ENCODE data around the gene TIMM10.

Gene TIMM10, protein sequence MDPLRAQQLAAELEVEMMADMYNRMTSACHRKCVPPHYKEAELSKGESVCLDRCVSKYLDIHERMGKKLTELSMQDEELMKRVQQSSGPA

DNA sequence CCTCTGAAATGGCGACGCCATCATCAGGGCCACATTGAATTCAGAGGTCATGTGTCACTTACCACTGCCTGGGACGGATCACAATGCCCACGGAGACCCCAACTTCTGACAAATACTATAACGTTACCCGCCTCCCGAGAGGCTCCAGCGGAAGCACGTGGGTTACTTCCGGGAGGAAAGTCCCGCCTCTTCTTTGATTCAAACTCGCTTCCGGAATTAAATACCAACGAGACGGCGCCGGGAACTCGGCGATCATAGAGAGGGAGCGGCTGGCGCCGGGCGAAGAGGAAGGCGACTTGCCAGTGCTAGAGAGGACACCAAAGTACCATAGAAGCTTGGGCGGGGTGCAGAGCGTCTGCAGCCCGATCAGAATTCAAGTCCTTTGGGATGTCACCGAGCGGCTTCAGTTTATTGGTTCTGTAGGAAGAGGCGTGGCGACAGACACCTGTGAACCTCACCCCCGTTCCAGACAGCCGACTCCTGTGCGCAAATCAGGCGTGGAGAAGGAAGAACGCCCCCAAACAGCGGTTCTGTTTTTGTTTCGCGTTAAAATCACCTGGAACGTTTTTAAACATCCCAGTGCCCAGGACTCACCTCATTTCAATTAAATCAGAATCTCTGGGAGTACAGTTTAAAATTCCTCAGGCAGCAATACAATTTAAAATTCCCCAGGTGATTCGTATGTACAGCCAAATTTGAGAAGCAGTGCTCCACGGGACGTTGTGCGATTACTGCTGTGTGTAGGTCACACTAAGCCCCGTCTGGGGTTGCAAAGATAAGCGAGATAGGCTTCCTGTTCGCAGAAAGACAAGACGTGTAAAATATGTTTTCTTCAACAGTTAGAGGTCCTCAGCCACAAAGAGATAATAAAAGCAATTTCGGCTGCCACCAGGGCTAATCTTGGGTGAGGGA lies at the start of gene TIMM10:
Gene TIMM10, minus strand, starts transcription at position 159 of the 912 bp plus-strand sequence. CDS start 565 bp downstream, outside the sequence.
- peak; percentile 97 for DNase-seq

DNA sequence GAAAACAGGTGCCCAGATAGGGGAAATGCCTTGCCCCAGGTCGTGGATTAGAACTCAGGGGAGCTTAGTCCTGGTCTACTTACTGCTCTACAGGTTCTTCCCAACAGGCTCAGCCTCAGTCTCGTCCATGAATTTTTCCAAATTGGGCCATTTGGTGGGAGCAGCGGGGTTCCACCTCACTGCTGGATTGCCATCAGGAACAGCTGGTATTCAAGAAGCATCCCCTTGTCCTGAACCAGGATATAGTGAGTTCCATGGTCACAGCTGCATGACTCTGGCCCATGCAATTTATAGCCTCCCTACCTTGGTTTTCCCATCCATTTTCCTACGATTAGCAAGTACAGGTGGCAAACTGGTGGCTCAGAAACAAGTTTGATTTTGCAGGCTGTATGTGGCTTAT lies 43.5 kb upstream of the TIMM10 start:
- no peak for DNase-seq

DNA sequence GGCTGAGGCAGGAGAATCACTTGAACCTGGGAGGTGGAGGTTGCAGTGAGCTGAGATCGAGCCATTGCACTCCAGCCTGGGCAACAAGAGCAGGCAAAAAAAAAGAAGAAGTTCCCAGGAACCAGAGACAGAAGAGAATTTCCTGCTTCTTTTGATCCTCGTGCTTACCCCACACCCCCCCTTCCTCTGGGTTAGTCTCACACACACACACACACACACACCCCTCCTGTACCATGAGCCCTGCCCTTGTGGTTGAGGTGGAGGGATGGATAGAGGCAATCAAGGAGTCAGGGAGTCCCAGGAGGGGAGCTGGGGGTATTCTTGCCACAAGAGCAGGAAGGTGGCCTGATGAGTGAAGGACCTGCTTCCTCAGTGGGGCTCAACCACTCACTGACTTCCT lies 41.1 kb upstream of the TIMM10 start:
- DNase-seq, result no peak

DNA sequence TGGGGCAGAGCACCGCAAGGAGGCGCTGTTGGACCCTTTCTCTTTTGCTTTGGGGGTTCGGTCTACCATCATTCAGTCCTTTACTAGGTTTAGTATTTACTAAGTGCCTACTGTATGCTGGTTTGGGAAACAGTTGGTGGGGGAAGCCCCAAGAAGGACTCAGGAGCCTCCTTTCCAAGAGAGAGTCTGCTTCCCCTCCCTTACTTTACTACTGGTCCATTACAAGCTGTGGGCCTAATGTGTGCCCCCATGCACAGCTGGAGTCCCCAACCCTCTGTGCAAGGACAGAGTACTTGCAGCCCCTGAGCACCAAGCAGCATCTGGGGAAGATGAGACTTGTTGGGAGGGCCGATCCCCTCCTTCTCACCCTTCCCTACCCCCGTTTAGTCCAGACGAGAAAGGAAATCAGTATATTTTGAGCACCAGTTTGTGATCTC lies 37.8 kb upstream of the TIMM10 start:
- peak; percentile 65 for DNase-seq

DNA sequence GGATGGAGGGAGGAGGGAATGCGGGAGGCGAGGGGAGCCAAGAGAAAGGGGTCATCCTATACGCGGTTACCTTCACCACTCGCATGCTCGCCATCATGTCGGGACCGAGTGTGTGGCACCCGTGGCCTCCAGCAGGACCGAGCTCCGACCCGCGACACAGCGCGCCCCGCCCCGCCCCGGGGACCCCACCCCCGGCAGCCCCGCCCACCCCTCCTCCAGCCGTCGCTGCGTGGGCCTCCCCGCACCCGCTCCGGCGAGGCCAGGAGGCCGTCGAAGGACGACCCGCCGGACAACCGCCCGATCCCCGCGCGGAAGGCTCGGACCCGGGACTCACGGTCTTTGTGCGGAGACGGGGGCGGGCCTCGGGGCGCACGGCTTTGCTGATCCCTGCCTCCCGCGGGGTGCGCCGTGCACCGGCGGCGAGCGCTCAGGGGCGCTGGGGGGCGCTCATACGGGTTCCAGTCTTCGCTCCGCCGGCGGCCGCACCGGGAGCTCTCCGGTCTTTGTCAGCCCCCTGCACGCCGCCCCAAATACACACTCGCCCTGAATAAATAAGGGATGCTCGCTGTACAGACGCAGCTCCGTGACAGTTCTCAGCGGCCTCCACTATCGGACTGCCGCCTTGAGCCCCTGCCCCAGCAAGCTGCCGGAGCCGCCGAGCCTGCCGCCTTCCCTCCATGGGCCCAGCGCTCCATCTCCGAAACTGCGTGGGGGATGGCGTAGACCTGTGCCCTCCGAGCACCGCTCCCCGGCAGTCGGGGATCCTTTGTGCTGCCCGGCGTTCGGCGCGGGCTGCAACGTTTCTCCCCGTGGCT lies 37.2 kb upstream of the TIMM10 start, which contains the start of gene UBE2L6:
Gene UBE2L6, minus strand, starts transcription at position 158 of the 815 bp plus-strand sequence. Its CDS starts 61 bp downstream, at position 97.
- DNase-seq, result no peak

DNA sequence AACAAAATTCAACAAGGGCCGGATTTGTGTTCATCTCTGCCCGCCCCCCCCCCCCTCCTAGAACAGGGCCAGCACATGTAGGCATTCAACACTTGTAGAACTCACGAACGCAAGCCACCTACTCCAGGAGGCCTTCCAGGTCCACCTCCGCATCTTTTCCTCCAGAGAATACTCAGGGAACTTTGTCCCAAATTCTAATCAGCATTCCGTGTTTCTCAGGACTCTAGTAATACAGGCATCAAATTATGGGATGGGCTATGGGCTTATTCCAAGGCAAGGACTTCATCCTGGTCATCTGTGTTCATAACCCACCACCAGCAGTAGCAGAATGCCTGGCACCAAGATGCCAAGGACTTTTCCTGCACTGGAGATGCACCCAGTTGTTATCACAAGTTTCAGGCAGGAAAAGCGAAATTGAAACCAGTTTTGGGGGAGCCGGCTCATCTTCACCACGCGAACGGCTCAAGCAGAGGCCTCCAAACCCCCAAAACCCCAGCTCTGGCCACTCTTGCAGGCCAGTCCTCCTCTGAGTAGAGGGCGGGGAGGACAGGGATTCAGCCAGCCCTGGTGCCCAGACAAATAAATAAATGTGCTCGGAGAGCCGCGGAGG lies 36.5 kb upstream of the TIMM10 start:
- DNase-seq, result no peak

GRCh38 chr11:57566005-57566904 lies 35.7 kb upstream of the TIMM10 start:
- DNase-seq, result peak; percentile 69

DNA sequence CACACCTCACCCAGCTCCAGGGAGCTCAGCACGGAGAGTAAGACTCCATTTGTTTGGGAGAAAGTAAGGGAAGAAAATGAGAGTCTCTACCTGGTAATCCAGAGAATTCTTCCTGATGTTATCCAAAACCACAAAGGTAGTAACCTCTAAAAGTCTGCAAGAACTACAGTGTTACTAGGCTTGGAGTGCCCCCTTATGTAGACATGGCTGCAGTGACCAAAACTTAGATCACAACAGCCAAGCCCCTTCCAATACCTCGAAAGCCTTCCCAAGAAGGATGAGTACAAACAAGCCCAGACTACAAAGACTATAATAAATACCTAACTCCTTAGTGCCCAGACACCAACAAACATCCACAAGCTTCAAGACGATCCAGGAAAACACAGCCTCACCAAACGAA lies 32.0 kb upstream of the TIMM10 start:
- DNase-seq, result no peak

DNA sequence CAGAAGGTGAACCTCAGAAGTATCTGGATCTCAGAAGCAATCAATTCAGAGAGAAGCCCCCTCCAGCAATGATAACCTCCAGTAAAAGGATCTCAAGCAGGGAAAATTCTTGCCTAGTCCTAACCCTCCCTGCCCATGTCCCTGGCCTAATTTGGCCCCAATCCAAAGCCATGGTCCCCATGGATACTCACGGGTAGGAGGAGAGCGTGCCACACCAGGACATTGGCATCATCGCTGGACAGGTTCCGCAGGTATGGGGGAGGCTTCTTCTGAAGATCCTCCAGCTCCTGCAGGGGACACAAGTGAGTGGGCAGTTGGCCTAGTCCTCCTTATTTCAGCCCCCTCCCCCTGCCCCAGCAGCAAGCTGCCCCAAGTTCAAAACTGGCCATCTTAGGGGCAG lies 29.6 kb upstream of the TIMM10 start:
- DNase-seq, result no peak

DNA sequence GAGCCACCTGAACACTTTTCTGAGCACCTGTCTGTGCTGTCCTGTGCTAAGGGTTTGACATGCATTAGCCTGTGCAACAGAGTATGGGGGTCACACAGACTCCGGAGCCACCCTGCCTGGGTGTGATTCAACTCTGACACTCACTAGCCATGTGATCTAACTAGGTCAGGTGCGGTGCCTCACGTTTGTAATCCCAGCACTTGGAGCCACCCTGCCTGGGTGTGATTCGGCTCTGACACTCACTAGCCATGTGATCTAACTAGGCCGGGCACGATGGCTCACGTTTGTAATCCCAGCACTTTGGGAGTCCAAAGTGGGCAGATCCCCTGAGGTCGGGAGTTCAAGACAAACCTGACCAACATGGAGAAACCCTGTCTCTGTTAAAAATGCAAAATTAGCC lies 25.5 kb upstream of the TIMM10 start:
- no peak for DNase-seq

DNA sequence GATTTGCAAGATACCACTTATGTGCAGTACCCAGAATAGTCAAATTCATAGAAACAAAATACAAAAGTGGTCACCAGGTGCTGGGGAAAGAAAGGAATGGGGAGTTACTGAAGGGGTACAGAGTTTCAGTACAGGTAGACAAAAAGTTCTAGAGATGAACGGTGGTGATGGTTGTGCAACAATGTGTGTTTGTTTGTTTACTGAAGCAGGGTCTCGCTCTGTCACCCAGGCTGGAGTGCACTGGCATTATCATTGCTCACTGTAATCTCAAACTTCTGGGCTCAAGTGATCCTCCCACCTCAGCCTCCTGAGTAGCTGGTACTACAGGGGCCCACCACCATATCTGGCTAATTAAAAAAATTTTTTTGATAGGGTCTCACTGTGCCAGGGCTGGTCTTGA lies 24.8 kb upstream of the TIMM10 start:
- DNase-seq, result no peak

- DNase-seq, result no peak
Observed at GRCh38 chr11:57552479-57552878, 21.9 kb upstream of the TIMM10 start.

DNA sequence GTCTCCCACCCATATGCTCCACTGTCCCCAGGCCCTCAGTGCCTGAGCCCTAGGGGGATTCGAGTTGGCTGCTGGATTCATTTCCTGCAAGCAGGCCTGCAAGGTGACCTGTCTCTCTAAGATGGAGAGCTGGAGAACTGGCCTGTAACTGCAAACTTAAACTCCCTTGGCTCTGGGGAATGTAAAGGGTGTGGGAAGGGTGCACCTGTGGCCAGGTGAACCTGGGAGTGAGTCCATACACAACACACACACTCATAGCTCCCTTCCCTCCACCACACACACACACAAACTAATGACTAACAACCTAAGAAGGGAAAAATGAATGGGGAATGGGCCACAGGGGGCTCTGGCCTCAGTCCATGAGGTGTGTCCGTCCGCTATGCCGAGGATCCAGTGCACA lies 21.4 kb upstream of the TIMM10 start:
- no peak for DNase-seq

GRCh38 chr11:57549983-57550382 lies 19.4 kb upstream of the TIMM10 start:
- DNase-seq, result no peak

GRCh38 chr11:57547854-57548377 lies 17.4 kb upstream of the TIMM10 start:
- no peak for DNase-seq

DNA sequence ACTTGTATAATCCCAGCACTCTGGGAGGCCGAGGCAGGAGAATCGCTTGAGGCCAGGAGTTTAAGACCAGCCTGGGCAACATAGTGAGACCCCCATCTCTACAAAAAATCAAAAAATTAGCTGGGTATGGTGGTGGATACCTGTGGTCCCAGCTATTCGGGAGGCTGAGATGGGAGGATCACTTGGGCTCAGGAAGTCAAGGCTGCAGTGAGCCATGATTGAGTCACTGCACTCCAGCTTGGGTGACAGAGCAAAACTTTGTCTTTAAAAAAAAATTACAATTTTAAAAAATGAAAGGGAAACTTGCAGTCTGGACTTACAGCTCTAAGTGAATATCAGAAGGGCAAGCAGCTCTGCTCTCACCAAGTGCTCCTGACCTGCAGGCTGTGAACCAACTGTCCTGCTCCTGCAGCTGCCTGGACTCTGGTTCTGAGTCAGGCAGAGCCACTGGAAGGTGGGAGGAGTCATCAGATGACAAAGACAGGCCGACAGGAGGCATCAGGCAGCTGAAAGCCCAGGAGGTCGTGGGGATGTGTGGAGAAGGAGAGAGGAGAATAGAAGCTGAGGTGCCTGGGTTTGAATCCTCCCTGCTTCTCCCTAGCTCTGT lies 16.4 kb upstream of the TIMM10 start:
- no peak for DNase-seq

GRCh38 chr11:57546451-57546850 lies 15.9 kb upstream of the TIMM10 start:
- no peak for DNase-seq

DNA sequence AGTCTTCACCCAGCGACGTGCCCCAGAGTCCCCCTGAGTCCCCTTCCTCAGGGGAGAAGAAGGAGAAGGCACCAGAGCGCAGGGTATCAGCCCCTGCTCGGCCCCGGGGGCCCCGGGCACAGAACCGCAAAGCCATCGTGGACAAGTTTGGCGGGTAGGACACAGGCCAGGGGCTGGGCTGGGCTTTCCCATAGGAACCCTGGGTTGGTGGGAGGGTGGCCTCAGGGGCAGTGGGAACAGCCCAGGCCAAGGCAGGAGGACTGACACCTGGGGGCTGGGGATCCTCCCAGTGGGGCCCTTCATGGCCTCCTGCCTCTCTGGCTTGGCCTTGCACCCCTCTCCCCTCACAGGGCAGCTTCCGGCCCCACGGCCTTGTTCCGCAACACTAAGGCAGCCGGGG lies 15.3 kb upstream of the TIMM10 start:
- no peak for DNase-seq

DNA sequence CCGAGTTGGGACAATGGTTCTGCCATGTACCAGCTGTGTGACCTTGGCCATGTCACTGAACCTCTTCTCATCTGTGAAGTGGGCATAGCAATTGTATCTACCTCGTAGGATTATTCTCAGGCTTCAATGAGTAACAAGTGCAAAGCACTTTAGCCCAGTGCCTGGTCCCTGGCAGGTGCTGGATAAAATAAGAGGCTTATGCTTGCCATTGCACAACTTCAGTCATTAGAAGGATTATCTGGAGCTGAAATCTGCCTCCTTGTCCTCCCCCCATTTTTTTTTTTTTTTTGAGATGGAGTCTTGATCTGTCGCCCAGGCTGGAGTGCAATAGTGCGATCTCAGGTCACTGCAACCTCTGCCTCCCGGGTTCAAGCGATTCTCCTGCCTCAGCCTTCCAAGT lies 14.0 kb upstream of the TIMM10 start:
- no peak for DNase-seq

DNA sequence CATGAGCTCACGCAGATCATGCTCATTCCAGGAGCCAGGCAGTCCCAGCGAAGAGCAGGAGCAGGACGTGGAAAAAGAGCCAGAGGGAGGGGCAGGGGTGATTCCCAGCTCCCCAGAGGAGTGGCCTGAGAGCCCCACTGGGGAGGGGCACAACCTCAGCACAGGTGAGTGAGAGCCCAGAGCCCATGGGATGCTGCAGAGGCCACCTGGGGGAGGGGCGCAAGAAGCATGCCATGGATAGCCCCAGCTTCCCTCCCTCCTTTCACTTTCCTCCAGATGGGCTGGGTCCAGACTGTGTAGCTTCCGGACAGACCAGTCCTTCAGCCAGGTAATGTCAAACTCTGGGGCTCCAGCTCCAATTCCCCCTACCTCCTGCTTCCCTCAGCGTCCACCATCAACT lies 13.0 kb upstream of the TIMM10 start:
- no peak for DNase-seq

GRCh38 chr11:57542582-57542981 lies 12.0 kb upstream of the TIMM10 start:
- no peak for DNase-seq

All from NCI-H2029 treated with DMSO at 0.1 percent for 48 hours (cell line).